Esophagus muscularis mucosa (tissue), 3 donors: ENCODE measurements around the gene MAPK11.

Experiments
- CTCF ChIP-seq, 3 experiments: fragments of 200-600 bp in 2 of 3; fragments of 450-650 bp in 1 of 3; sonication (generic) in 2 of 3; IDR thresholded peaks; one replicate each; pipeline ENCODE4 v1.5.1; 2017 to 2019; ENCODE audit warnings: antibody characterized with exemption in 3 of 3, mild to moderate bottlenecking in 2 of 3, moderate library complexity in 1 of 3
- POLR2A ChIP-seq: fragments of 450-650 bp; IDR thresholded peaks from one replicate; pipeline ENCODE4 v1.6.1; 2017; ENCODE audit warnings: antibody characterized with exemption, moderate library complexity, mild to moderate bottlenecking, low read depth

DNA sequence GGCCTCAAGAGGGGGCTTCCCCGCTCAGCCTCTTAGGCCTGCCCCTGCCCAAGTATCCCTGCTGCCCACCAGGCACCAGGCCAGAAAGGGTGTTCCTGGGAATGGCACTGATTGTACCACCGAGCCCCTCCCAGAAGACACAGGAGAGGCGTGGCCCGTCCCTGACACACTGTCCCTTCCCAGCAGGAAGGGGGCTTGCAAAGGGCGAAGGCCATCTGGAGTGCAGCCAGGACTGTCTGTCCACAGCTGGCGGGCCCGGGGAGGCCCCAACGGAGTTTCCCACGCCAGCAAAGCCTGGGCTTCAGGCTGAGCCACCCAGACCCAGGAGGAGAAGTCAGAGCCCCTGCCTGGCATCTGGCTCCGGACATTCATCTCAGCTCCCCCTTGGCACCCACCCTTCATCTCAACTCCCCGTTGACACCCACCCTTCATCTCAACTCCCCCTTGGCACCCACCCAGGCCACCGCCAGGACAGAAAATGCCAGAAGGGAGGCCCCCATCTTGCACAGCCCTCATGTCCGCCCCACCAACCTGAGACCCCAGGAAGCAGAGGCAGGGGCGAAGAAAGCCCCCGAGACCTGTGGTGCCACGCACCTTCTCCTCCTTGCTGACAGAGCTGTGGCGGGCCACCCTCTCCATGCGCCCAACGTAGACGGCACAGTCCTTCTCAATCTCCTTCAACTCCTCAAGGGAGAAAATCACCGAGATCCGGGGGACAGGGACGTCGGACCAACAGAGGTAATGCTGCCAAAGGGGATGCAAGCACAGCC, 44.8 kb downstream of the MAPK11 start:
- TF ChIP-seq CTCF (IDR thresholded peaks at IDR 0.05) (no peak), POLR2A (no peak)
